GM03348 (cell line): ENCODE data around the gene PFKFB3.
"Not testable (repeated sequence)": the region's sequence is repeated elsewhere in the genome, so short reads cannot be mapped to it uniquely, and the experiment has no call there.

Source experiments
- DNase-seq: peaks from one replicate; pipeline ENCODE4 v3.0.0; 2012; ENCODE audit warnings: low spot score

PFKFB3 gene

DNA sequence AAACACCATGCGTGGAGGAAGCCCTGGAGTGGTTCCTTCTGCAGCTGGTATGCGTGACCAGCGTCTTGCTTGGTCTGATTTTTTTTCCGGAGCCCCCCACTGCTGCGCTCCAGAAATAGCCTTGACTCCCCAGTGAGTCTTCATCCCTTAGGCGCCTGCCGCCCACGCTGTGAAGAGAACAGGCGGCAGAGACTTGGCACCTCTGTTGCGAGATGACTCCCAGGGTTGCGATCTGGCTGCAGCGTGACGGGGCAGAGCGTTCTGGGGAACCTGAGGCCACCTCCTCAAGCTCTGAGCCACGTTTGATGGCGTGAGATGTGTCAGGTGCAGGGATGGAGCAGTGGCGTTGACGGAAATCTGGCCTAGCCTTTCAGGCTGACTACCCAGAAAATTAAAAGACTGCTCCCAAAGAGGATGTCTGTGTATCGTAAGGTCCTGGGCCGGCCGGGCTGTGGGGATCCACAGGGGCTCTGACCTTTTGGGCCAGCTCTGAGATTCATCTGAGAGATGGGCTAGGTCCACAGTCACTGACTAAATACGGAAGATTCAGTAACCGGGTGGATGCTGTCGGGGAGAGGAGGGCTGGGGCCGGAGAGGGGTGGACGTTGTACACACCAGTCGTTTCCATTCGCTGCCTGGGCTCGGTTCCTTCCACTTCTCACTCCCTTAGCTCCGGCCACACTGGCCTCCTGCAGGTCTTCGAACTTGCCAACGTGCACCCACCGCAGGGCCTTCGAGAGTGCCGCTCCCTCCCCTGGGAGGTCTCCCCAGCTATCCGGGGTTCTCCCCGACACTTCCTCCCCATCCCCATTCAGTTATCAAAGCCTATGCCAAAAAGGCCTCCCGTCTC lies 33.8 kb downstream of the PFKFB3 start:
- DNase-seq, result no peak

DNA sequence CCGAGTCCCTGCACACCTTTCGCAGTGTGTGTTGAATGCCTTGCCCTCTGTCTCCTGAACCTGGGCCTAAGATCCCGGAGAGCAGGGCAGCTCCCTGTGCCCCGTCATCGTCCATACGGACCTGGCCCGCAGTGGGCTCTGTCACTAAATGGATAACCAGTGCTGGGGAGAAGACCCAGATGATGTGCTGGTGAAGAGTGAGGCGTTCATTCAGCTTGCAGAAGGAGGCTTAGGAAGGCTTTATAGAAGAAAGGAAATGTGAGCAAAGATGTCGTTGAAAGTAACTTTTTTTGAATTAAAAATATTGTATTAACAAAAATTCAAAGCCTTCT lies 34.4 kb downstream of the PFKFB3 start:
- no peak for DNase-seq

DNA sequence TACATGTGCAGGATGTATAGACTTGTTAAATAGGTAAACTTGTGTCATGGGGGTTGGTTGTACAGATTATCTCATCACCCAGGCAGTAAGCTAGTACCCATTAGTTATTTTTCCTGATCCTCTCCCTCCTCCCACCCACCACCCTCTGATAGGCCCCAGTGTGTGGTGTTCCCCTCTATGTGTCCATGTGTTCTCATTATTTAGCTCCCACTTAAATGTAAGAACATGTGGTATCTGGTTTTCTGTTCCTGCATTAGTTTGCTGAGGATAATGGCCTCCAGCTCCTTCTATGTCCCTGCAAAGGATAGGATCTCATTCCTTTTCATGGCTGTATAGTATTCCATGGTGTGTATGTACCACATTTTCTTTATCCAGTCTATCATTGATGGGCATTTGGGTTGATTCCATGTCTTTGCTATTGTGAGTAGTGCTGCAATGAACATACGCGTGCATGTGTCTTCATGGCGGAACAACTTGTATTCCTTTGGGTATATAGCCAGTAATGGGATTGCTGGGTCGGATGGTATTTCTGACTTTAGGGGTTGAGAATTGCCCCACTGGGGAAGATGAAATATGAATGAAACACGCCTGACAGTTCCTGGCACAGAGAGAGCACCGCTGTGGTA lies 36.0 kb downstream of the PFKFB3 start:
- DNase-seq, result not testable (repeated sequence)

DNA sequence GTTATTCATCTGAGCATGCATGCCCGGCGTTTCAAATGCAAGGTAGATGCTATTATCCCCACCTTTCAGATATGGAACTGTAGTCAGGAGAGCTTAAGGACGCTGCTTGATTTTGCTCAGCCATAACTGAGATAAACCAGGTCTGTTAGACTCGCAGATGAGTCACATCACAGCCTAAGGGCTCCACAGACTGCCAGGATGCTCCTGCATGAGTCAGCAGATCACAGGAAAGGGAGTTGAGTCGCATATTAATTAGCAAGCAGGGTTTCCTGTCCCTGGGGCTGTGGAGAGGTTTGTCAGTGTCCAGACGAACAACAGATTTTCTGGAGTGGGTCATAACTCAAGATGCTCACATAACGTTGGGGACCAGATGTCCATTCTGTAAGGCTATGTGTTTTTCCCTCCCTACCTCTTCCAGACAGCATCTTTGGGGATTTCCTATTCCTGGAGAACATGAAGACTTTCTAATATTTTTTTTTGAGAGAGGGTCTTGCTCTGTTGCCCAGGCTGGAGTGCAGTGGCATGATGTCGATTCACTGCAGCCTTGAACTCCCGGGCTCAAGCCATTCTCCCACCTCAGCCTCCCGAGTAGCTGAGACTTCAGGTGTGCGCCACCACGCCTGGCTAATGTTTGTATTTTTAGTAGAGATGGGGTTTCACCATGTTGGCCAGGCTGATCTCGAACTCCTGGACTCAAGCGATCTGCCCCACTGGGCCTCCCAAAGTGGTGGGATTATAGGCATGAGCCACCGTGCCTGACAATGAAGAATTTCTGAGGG lies 36.7 kb downstream of the PFKFB3 start:
- DNase-seq, result peak; percentile 95

DNA sequence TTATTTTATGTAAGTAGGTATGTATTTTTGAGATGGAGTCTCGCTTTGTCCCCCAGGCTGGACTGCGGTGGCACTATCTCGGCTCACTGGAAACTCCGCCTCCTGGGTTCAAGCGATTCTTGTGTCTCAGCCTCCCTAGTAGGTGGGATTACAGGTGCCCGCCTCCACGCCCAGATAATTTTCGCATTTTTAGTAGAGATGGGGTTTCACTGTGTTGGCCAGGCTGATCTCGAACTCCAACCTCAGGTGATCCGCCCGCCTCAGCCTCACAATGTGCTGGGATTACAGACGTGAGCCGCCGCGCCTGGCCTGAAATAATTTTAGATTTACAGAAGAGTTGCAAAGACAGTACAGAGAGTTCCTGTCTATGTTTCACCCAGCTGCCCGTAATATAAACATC lies 37.5 kb downstream of the PFKFB3 start:
- no peak for DNase-seq

DNA sequence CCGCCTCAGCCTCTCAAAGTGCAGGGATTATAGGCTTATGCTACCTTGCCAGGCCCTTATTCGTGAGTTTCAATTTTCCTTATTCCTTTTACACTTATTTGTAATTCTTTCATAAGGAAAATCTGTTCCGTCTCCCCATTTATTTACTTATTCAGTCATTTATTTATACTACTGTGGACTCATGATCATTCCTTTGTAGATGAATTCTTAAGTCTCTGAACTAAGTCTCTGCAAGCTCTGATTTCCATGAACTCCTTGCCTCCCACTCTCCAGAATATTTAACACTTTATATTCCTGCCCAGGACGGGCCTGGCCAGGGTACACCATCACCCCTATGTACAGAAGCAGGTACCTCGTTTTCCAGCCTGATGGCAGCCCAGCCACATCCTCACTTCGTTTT lies 39.4 kb downstream of the PFKFB3 start:
- DNase-seq, result no peak

DNA sequence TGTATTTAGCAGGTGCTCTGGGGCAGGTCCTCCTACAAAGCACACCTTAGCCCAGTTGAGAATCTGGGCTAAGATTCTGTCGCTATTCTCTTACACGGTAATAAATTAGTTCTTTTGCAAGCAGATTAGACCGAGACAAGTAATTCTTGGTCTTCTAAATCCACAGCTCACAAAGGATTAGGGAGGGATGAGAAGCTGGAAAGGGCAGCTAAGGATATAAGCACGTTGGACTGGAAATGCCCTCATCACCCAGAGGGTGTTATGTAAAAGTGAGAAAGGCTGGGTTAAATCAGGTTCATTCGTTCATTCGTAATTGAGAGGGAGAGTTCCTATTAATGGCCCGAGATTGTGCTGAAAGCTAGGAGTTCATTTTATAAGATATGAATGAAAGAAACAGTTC lies 41.8 kb downstream of the PFKFB3 start:
- DNase-seq, result no peak

DNA sequence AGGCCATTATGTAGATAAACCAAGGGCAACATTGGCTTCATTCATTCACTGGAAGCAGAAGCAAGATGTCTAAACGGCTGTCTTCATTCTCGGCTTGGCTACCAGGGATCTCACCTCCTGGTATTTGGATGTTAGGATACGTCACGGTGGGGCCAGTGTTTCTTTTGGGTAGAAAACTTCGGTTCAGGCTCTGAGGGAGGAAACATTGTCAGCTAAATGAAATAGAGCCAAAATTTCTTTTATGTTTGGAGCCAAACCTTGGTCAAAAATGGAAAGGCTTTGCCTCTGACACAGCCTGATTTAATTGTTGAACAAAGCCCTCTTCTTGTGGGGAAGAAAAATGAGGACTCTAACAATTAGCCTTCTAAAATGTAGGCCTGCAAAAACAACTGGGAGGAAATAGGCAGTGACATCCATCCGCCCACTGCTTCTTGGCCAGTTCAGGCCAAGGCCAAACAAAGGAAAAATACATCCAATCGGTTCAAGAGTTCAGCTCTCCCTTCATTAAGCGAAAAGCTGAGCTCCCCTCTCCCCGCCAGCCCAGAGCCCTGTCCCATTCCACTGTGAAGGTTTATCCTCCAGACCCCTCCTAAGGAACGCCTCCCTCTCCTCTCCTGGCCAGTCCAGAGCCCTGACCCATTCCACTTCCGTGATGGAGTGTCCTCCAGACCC lies 44.4 kb downstream of the PFKFB3 start:
- DNase-seq, result no peak

DNA sequence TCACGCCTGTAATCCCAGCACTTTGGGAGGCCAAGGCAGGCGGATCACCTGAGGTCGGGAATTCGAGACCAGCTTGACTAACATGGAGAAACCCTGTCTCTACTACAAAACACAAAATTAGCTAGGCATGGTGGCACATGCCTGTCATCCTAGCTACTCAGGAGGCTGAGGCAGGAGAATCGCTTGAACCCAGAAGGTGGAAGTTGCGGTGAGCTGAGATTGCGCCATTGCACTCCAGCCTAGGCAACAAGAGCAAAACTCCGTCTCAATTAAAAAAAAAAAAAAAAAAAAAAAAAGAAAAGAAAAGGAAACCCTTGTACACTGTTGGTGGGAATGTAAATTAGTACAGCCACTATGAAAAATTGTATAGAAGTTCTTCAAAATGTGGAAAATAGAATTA lies 46.2 kb downstream of the PFKFB3 start:
- DNase-seq, result not testable (repeated sequence)

DNA sequence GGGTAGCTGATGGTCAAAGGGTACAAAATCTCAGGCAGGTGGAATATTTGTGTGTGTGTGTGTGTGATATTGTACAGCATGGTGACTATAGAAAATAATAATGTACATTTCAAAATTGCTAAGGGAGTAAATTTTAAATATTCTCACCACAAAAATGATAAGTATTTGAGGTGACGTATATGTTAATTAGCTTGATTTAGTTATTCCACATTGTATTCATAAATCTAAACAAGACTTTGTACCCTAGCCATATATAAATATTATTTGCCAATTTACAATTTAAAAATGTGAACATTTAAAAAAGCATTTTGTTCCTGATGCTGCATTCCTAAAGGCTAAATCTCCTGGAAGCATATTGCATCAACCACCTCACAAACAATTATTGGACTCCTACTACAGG lies 47.0 kb downstream of the PFKFB3 start:
- DNase-seq, result no peak

DNA sequence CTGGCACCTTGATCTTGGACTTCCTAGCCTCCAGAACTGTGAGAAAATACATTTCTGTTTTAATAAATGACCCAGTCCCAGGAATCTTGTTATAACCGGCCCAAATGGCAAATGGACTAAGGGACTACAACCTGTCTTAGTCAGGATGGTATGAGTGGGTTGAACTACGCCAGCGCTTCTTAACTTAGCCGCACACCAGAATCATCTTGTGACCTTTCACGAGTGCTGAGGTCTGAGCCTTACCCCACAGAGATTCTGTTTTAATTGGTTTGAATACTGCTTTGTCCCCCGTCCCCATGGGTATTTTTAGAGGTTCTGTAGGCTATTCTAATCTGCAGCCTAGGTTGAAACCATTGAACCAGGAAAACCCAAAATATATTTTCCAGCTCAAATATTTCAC lies 48.0 kb downstream of the PFKFB3 start:
- no peak for DNase-seq

DNA sequence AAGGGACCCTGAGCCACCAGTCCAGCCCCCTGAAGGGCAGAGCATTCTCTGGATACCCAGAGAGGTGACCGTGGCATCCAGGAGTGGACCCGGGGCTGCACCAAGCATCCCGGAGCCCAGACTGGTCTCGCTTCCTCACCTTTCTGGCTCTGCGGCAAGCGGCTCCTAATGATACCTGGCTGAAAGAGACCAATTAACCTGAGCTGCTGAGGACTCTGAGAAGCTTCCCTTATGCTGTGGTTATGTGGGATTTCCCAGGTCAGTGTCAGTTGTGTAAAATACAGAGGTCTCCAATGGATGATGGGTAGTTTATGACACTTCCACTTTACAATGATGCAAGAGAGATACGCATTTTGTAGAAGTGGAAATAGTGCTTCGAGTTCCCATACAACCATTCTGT lies 51.5 kb downstream of the PFKFB3 start:
- DNase-seq, result no peak

DNA sequence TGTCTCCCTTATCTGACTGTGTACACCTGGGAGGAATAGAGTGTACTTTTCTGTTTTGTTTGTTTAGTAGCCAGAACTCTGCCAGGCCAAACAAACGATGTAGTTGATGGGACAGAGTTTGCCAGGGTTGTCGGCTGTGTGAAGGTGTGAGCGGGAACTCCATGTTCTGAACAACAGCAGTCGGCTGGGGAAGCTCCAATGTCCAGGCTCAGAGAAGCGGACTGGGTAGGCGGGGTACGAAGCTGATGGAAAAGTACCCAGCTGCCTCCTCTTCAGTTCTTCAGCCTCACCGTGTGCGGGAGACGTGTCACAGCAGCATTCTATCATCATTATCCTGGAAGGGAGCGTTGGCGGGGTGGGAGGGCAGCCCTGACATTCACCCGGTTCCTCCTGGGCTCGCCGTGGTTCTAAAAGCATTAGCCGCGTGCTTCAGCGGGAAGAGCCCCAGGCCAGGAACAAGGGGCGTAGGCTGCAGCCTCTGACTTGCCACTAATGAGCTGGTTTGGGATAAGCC lies 52.9 kb downstream of the PFKFB3 start:
- no peak for DNase-seq

DNA sequence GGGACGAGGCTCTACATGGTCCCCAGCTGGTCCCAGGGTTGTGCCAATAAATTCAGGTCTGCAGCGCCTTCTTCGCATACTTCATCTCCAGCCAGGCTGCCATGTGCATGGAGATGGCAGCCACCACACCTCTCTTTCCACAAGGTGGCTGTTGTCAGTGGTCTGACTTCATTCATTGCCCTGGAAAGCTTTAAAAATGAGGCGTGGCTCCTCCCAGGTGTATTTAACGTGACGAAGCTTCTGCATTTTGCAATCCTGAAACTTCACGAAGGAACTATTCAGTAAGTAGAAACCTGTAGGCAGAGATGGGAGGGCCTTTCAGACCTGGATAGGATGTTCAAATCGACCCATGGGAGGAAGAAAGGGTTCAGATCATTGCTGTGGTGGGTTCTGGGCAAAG lies 53.7 kb downstream of the PFKFB3 start:
- DNase-seq, result no peak

DNA sequence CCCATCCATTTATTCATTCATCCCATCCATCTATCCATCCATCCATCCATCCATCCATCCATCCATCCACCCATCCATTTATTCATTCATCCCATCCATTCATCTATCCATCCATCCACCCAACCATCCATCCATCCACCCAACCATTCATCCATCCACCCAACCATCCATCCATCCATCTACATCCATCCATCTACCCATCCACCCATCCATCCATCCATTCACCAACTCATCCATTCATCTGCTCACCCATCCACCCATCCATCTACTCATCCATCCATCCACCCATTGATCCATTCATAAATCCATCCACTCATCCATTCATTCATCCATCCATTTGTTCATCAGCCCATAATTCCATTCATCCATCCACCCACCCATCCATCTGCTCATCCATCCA lies 56.4 kb downstream of the PFKFB3 start:
- no peak for DNase-seq

DNA sequence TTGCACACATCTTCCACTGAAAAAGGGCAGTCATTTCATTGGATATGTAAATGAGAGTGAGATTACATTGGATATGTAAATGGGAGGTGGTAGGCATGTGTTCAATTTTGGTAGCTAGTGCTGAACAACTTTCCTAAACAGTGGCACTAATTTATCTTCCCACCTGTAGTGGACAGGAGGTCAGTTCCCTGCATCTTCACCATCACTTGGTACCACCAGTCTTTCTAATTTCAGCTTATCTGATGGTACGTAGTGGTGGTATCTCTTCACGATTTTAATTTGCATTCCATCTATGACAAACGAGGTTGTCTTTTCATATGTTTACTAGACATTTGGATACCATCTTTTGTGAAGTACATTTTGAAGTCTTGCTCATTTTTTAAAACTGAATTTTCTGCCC lies 58.1 kb downstream of the PFKFB3 start:
- no peak for DNase-seq

DNA sequence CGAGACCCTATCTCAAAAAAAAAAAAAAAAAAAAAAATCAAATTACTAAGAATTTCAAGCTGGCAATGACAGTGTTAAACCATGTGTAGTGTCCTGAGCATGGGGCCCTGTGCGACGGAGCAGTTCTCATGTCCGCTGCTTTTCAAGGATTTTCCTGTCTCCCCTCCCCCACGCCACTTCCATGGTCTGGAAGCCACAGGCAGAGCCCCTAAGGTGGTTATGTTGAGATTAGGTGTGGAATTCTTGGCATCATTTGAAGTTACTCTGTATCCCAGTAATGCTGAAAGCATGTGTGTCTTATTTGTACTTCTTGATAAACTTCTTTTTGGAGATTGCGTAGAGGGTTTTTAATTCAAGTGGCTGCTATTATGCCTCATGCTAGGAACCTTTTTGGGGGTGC lies 65.2 kb downstream of the PFKFB3 start:
- DNase-seq, result no peak

DNA sequence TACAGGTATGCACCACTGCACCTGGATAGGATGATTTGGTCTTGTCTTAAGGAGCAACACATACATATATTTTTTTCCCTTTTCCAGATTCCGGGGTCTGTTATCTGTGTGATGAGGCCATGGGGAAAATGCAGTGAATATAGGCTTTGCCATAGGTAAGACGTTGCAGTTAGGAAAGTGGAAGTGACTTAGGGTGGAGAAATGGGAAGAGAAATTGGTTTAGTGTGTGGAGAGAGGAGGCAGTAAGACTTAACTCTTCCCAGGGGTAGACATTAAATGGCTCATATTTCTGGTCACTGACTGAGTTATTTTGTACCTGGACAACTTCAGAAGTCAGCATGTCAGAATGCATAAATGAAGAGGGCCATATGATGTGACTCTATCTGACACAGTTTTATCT lies 66.7 kb downstream of the PFKFB3 start:
- DNase-seq, result no peak

DNA sequence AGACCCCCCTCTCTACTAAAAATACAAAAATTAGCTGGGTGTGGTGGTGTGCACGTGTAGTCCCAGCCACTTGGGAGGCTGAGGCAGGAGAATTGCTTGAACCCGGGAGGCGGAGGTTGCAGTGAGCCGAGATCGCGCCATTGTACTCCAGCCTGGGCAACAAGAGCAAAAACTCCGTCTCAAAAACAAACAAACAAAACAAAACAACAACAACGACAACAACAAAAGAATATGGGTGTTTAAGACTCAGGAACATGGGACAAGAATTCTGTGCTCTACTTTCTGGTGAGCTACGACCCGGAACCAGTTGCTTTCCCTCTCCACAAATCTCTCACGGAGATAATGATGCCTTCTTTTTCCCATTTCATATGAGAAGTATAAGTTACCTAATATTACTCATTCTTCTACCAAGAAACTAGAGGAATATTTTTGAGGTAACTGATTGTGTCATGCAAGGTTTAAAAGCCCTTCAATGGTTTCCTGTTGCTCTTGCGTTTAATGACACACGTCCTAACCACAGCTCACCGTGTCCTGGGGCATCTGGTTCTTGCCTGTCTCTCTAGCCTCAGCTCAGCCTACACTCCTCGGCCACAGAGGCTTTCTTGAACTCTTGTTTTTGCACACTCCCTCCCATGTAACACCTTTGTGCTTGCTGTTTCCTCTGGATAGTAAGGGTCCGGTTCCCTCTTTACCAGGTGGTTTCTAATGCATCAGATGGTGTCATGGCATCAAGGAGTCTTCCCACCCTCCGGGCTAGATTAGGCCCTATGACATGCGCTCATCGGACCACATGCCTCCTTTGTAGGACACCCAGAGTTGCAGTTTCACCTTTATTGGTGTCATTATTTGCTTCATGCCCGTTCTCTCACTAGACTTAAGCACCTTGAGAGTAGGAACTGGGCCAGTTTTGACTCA lies 67.5 kb downstream of the PFKFB3 start:
- DNase-seq, result no peak

DNA sequence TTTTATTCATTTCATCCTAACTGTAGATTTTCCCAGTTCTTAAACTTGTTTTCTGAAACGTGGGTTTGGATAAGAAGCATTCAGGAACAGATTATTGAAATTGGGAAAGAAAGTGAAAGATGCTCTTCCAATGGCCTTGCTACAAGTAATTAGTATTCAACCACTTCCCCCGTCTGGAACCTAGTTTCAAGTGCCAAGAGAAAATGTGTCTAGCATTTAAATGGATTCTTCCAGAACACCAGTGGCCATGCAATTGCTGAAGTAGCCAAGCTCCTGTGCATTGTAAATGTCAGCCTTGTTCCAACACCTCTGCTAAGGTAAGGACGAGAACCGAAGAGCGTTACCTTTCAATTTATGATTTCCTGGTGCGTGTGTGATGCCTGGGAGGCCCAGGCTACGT lies 68.2 kb downstream of the PFKFB3 start:
- no peak for DNase-seq

DNA sequence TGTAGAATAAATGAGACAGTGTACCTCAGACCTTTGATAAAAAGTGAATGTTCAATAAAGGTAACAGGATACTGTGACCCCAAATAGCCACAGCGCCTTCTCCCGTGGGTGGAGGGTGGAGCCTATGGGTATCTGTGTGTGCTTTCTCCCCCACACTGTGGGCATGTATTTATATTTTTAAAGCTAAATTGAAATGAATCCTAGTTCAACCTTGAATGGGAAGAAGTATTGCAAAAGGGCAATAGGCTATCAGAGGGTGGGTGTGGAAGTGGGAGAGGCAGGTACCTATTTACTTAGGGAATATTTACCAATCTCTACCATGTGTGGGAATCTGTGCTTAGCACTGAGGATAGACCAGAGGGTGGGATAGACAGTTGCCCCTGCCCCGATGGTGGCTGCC lies 68.9 kb downstream of the PFKFB3 start:
- no peak for DNase-seq
